B cell (primary cell): ENCODE measurements around the gene PSMA6. TPM values are rescaled to one million over a fixed set of nuclear protein-coding genes. Genes with fewer than 3 reads are reported as not detected.

ENCODE experiments used
- ATAC-seq: fragments of 200-7000 bp; cut with Tn5 transposase; one replicate; pipeline ENCODE4 v1.10.0; 2021; ENCODE audit warnings: low read depth, mild to moderate bottlenecking, moderate number of reproducible peaks, moderate library complexity
- CTCF ChIA-PET: fragments of 350-600 bp; sonication (Branson Sonifier 250); formaldehyde crosslinking; loops from one replicate; lab custom pipeline; 2021; ENCODE audit warnings: antibody characterized with exemption, inconsistent platforms; lab: Charles Lee
- POLR2A ChIA-PET: fragments of 350-600 bp; sonication (Branson Sonifier 250); formaldehyde crosslinking; loops from one replicate; lab custom pipeline; 2021; ENCODE audit warnings: antibody characterized with exemption; lab: Charles Lee
- DNase-seq: peaks from one replicate; pipeline ENCODE4 v3.0.0; 2013
- H2AFZ ChIP-seq: 2 replicates; pipeline ENCODE4 v1.6.1; 2012; ENCODE audit warnings: mild to moderate bottlenecking, low read depth, low read length; ENCODE audit not compliant: insufficient read depth, poor library complexity, severe bottlenecking
- H3K27ac ChIP-seq, 2 donors: 1 replicate in 1 of 2; 2 replicates in 1 of 2; pipeline ENCODE4 v1.5.1; 2012 to 2013; ENCODE audit warnings: low read length in 2 of 2, mild to moderate bottlenecking in 2 of 2, moderate library complexity in 1 of 2
- H3K27me3 ChIP-seq, 4 experiments: fragments of 200-600 bp in 1 of 4; sonication (generic) in 1 of 4; replicated peaks in 1 of 4; 1 replicate in 2 of 4; 2 replicates in 2 of 4; pipeline versions ENCODE4 v1.6.1 to v1.7.0; 2013 to 2016; ENCODE audit warnings: low read length in 3 of 4, mild to moderate bottlenecking in 2 of 4, mixed read lengths in 1 of 4, moderate library complexity in 1 of 4; ENCODE audit not compliant: insufficient read depth in 4 of 4, control insufficient read depth in 3 of 4; ENCODE audit errors: control extremely low read depth in 1 of 4
- H3K36me3 ChIP-seq, 2 experiments: replicated peaks in 1 of 2; 1 replicate in 1 of 2; 2 replicates in 1 of 2; pipeline versions ENCODE4 v1.6.1 to v1.7.1; 2013; ENCODE audit warnings: low read length in 1 of 2; ENCODE audit not compliant: insufficient read depth in 2 of 2, control insufficient read depth in 1 of 2; ENCODE audit errors: control extremely low read depth in 1 of 2, extremely low read depth in 1 of 2
- H3K4me1 ChIP-seq, 2 donors: fragments of 200-600 bp in 1 of 2; sonication (generic) in 1 of 2; 1 replicate in 1 of 2; 2 replicates in 1 of 2; pipeline versions ENCODE4 v1.5.1 to v1.6.1; 2013 to 2017; ENCODE audit warnings: low read length in 2 of 2; ENCODE audit not compliant: control insufficient read depth in 2 of 2, insufficient read depth in 2 of 2
- H3K4me2 ChIP-seq: replicated peaks from 2 replicates; pipeline ENCODE3; 2012; ENCODE audit warnings: mild to moderate bottlenecking, low read depth, low read length; ENCODE audit not compliant: poor library complexity, severe bottlenecking
- H3K4me3 ChIP-seq, 5 experiments: fragments of 200-600 bp in 1 of 5; sonication (generic) in 1 of 5; 1 replicate in 3 of 5; 2 replicates in 2 of 5; pipeline versions ENCODE4 v1.5.1 to v1.7.0; 2011 to 2016; ENCODE audit warnings: low read length in 4 of 5, mild to moderate bottlenecking in 4 of 5, low read depth in 2 of 5, control low read depth in 1 of 5, moderate library complexity in 1 of 5; ENCODE audit not compliant: insufficient read depth in 1 of 5; ENCODE audit errors: control extremely low read depth in 1 of 5, extremely low read depth in 1 of 5
- H3K79me2 ChIP-seq: fragments of 200-600 bp; sonication (generic); one replicate; pipeline ENCODE4 v1.6.0; 2016; ENCODE audit warnings: low read length; ENCODE audit not compliant: control insufficient read depth, insufficient read depth
- H3K9ac ChIP-seq: fragments of 200-600 bp; sonication (generic); 2 replicates; pipeline ENCODE4 v1.6.1; 2017; ENCODE audit warnings: mild to moderate bottlenecking, low read length, moderate library complexity
- H3K9me3 ChIP-seq, 3 donors: one replicate each; pipeline versions ENCODE4 v1.6.1 to v1.7.1; 2013; ENCODE audit warnings: low read length in 2 of 3; ENCODE audit not compliant: control insufficient read depth in 2 of 3, insufficient read depth in 1 of 3; ENCODE audit errors: control extremely low read depth in 1 of 3
- H4K20me1 ChIP-seq: 2 replicates; pipeline ENCODE4 v1.6.0; 2012; ENCODE audit warnings: mild to moderate bottlenecking, low read length; ENCODE audit not compliant: insufficient read depth, control insufficient read depth, poor library complexity, severe bottlenecking
- H3K27ac Mint-ChIP-seq: one replicate; pipeline ENCODE4 v1.8.0; 2021; ENCODE audit warnings: mixed read lengths
- H3K27me3 Mint-ChIP-seq: one replicate; pipeline ENCODE4 v1.8.0; 2021; ENCODE audit warnings: mixed read lengths
- H3K4me1 Mint-ChIP-seq: one replicate; pipeline ENCODE4 v1.8.0; 2021; ENCODE audit warnings: mixed read lengths
- H3K4me3 Mint-ChIP-seq: one replicate; pipeline ENCODE4 v1.8.0; 2021; ENCODE audit warnings: mixed read lengths
- H3K9me3 Mint-ChIP-seq: one replicate; pipeline ENCODE4 v1.8.0; 2022; ENCODE audit warnings: mixed read lengths; ENCODE audit not compliant: insufficient read depth
- EZH2 ChIP-seq: IDR thresholded peaks from 2 replicates; pipeline ENCODE4 v1.6.1; 2012; ENCODE audit warnings: borderline replicate concordance, low read depth, mild to moderate bottlenecking, moderate library complexity, low read length; ENCODE audit not compliant: insufficient read depth, poor library complexity, severe bottlenecking
- WGBS: methylation state at CpG from one replicate; pipeline ENCODE4 v1.1.5; 2013; ENCODE audit warnings: missing lambda C conversion rate; ENCODE audit not compliant: insufficient coverage; 5-methylcytosine and 5-hydroxymethylcytosine counted together
- intact Hi-C: fragments of 100-400 bp; cut with micrococcal nuclease; formaldehyde crosslinking; loops from one replicate; pipeline ENCODE4 v1.10.0; 2022
- polyA plus RNA-seq: library from polyadenylated mRNA; depleted of rRNA; stranded (reverse); fragments of >200 nt; gene quantifications from 2 replicates; pipeline ENCODE4 v1.2.3, GENCODE V29; 2012
- total RNA-seq, 2 donors: library from RNA; stranded (reverse); fragments of 120-200 nt in 1 of 2; gene quantifications; 1 replicate in 1 of 2; 2 replicates in 1 of 2; pipeline versions ENCODE4 v1.2.3 to v1.2.4, GENCODE V29; 2013 to 2022
- TF ChIP-seq, protein P1 (sequence below): fragments of 200-600 bp; IDR thresholded peaks from one replicate; pipeline ENCODE4 v1.8.0; 2022; ENCODE audit warnings: antibody characterized with exemption, mild to moderate bottlenecking

The PSMA6 gene
- total and polyA plus RNA-seq, 2 donors (not counting 1 experiment from before 2014, with no cell fraction given) = 47.0 to 70.6 TPM

DNA sequence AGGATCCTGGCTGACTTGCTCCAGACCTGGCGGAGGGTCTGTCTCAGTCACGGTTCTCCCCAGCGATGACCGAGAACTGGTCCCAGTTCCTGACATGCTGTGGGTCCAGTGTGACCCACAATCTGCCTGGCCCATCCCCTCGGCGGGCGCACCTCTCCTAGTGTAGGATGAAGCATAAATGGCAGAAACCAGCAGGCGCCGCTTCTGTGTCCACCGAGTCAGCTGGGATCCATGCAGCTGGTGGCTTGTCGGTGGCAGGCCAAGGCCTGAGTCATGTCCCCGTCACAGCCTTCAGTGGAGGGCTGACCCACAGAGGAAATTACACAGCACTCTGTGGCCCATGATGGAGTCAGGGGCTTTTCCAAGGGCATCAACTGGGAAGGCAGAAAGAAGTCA lies 73.9 kb downstream of the PSMA6 start:
- ChIA-PET POLR2A (interaction anchor here (1.1 kb wide), 1 partner anchor 39 kb away, joined by 5 read pairs; the partner anchor contains the start of gene NFKBIA), CTCF (interaction anchor here (1.0 kb wide), 1 partner anchor 50 kb away, joined by 3 read pairs; no protein-coding TSS in a partner anchor)
- no peak overlapping the region for H3K4me3 ChIP-seq
- Mint-ChIP-seq H3K9me3 (peaks cover 2% of the 10 kb centered on the region), H3K27ac (no peak overlapping the region), H3K27me3 (no peaks in the 10 kb centered on the region), H3K4me3 (no peak overlapping the region), H3K4me1 (peaks cover 29% of the 10 kb centered on the region)
- H3K27me3 ChIP-seq = no peaks in the 10 kb centered on the region
- no peaks in the 10 kb centered on the region for H3K36me3 ChIP-seq
- no peak overlapping the region for H2AFZ ChIP-seq
- no peak overlapping the region for H3K4me2 ChIP-seq
- peaks cover 26% of the 10 kb centered on the region in 2 donors for H3K4me1 ChIP-seq
- TF ChIP-seq EZH2 = no peak
- TF ChIP-seq, protein P1, sequence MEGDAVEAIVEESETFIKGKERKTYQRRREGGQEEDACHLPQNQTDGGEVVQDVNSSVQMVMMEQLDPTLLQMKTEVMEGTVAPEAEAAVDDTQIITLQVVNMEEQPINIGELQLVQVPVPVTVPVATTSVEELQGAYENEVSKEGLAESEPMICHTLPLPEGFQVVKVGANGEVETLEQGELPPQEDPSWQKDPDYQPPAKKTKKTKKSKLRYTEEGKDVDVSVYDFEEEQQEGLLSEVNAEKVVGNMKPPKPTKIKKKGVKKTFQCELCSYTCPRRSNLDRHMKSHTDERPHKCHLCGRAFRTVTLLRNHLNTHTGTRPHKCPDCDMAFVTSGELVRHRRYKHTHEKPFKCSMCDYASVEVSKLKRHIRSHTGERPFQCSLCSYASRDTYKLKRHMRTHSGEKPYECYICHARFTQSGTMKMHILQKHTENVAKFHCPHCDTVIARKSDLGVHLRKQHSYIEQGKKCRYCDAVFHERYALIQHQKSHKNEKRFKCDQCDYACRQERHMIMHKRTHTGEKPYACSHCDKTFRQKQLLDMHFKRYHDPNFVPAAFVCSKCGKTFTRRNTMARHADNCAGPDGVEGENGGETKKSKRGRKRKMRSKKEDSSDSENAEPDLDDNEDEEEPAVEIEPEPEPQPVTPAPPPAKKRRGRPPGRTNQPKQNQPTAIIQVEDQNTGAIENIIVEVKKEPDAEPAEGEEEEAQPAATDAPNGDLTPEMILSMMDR = no peak
- intact Hi-C loops = loop anchor here (5.0 kb wide), 1 partner anchor 36 kb away; the partner anchor contains the start of gene NFKBIA
- H3K9me3 ChIP-seq = no peaks in the 10 kb centered on the region
- 79% methylated on average over 11 of the region's 12 CpGs for WGBS
- no peak for ATAC-seq
- H3K27ac ChIP-seq = no peak overlapping the region
- DNase-seq = no peak
- no peaks in the 10 kb centered on the region for H4K20me1 ChIP-seq
- no peaks in the 10 kb centered on the region for H3K79me2 ChIP-seq
- no peak overlapping the region for H3K9ac ChIP-seq

DNA sequence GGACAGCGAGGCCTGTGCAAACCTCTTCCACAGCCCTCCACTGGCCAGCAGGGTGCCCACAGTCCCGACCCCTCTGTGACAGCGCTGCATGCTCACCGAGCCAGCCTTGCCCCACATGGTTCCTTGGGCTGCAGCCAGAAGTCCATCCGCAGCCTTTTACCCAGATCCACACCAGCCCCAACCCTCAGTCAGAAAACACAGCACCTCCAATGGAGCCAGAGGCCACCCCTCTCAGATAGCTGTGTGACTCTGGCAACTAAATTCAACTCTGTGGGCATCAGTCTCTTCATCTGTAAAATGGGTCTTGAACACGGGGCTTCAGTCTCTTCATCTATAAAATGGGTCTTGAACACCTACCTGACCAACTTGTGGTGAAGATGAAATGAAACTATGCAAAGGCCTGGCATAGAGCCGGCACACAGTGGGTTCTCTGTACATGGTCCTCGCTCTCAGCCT lies 74.4 kb downstream of the PSMA6 start:
- Histone ChIP-seq H3K79me2 (no peaks in the 10 kb centered on the region), H3K4me1 (peaks cover 26% of the 10 kb centered on the region in 2 donors), H3K4me2 (peak overlapping the region; percentile 64), H2AFZ (peak overlapping the region; percentile 78), H4K20me1 (no peaks in the 10 kb centered on the region), H3K9me3 (peaks cover 0 to 3% (median 0%) of the 10 kb centered on the region in 3 donors), H3K9ac (no peak overlapping the region), H3K4me3 (no peak overlapping the region), H3K27ac (no peak overlapping the region), H3K27me3 (no peaks in the 10 kb centered on the region), H3K36me3 (no peaks in the 10 kb centered on the region)
- WGBS = 96% methylated on average over 7 of the region's 8 CpGs
- intact Hi-C loops = loop anchor here (5.0 kb wide), 1 partner anchor 36 kb away; the partner anchor contains the start of gene NFKBIA
- DNase-seq (no peak), ATAC-seq (no peak)
- TF ChIP-seq EZH2 = no peak
- TF ChIP-seq, protein P1 = no peak
- CTCF ChIA-PET = interaction anchor here (1.0 to 1.8 kb wide), 2 partner anchors 37 to 50 kb away, joined by 3 to 4 read pairs; no protein-coding TSS in a partner anchor
- H3K9me3 Mint-ChIP-seq = peaks cover 4% of the 10 kb centered on the region
- POLR2A ChIA-PET = interaction anchor here (1.1 to 2.5 kb wide), 2 partner anchors 37 to 38 kb away, joined by 5 to 12 read pairs; partner anchors contain the start of gene NFKBIA
- H3K4me1 Mint-ChIP-seq = peaks cover 29% of the 10 kb centered on the region
- H3K27me3 Mint-ChIP-seq = no peaks in the 10 kb centered on the region
- H3K27ac Mint-ChIP-seq = peak overlapping the region; percentile 50
- no peak overlapping the region for H3K4me3 Mint-ChIP-seq
